ENCODE data around the gene LNX1.
"Not testable (repeated sequence)": the region's sequence is repeated elsewhere in the genome, so short reads cannot be mapped to it uniquely, and the experiment has no call there.

The LNX1 gene

DNA sequence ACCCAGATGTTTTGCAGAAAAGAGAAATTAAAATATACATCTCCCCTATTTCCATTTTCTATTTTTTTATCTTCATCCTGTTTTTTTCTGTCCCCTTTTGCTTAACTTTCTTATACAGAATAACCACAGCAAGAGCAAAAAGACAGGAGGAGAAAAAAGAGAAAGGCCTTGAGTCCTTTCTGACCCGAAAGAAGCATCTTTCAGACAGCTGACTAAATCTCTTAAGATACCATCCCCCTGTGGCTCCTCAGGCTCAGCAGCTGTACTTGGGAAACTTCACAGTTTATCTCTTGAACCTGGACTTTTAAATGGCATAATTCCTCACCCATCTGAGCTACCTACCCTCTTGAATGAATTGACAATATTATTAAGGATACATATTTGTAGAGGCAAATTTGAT, 113.7 kb downstream of the LNX1 start:
- peaks cover 18% of the 10 kb centered on the region for H3K27me3 Mint-ChIP-seq
- peaks cover 3% of the 10 kb centered on the region for H3K4me1 Mint-ChIP-seq (ENCODE audit: low read depth)
- H3K27ac Mint-ChIP-seq: no peak overlapping the region
- no peaks in the 10 kb centered on the region for H3K36me3 Mint-ChIP-seq (ENCODE audit: low read depth)
- no peak overlapping the region for H3K4me3 Mint-ChIP-seq
- no peak for DNase-seq
- peaks cover 10% of the 10 kb centered on the region for H3K9me3 Mint-ChIP-seq

- DNase-seq: no peak
- Mint-ChIP-seq H3K4me1 (ENCODE audit: low read depth) (peaks cover 3% of the 10 kb centered on the region), H3K36me3 (ENCODE audit: low read depth) (no peaks in the 10 kb centered on the region), H3K4me3 (no peak overlapping the region), H3K9me3 (peaks cover 11% of the 10 kb centered on the region), H3K27ac (no peak overlapping the region), H3K27me3 (peaks cover 14% of the 10 kb centered on the region)
Observed at GRCh38 chr4:53477038-53477565, 114.2 kb downstream of the LNX1 start.

- Mint-ChIP-seq H3K27ac (no peak overlapping the region), H3K9me3 (peaks cover 11% of the 10 kb centered on the region), H3K36me3 (ENCODE audit: low read depth) (no peaks in the 10 kb centered on the region), H3K4me3 (no peak overlapping the region), H3K4me1 (ENCODE audit: low read depth) (peaks cover 3% of the 10 kb centered on the region), H3K27me3 (peaks cover 7% of the 10 kb centered on the region)
- DNase-seq: no peak
Observed at GRCh38 chr4:53476232-53477037, 114.9 kb downstream of the LNX1 start.

DNA sequence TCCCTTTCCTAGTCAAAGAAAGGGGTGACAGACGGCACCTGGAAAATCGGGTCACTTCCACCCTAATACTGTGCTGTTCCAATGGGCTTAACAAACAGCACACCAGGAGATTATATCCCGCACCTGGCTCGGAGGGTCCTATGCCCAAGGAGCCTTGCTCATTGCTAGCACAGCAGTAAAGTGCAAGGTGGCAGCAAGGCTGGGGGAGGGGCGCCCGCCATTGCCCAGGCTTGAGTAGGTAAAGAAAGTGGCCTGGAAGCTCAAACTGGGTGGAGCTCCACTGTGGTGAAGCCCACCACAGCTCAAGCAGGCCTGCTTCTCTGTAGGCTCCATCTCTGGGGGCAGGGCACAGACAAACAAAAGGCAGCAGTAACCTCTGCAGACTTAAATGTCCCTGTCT, 124.7 kb downstream of the LNX1 start:
- not testable (repeated sequence) for H3K4me1 Mint-ChIP-seq (ENCODE audit: low read depth); H3K27me3 Mint-ChIP-seq; H3K4me3 Mint-ChIP-seq; DNase-seq; H3K27ac Mint-ChIP-seq
- Mint-ChIP-seq H3K9me3 (peaks cover 21% of the 10 kb centered on the region), H3K36me3 (ENCODE audit: low read depth) (peaks cover 20% of the 10 kb centered on the region)

DNA sequence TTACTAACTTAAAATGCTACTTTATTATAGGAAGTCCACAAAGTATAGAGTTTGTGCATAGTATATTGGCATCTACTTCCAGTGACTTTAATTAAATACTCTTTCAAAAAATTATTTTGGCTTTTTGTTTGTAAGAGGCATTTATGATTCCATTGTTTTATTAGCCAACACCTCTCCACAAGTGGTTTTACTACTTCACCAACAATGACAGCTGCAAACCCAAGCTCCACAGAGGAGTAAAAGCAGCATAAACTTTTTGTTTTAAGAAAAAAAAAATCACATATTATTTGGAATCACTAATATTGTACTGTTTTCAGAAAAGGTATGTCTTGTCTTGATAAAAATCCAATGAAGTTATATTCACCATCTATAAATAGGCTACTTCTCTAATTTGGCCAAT, 125.4 kb downstream of the LNX1 start:
- DNase-seq: no peak
- peaks cover 21% of the 10 kb centered on the region for H3K9me3 Mint-ChIP-seq
- no peaks in the 10 kb centered on the region for H3K4me1 Mint-ChIP-seq (ENCODE audit: low read depth)
- peaks cover 26% of the 10 kb centered on the region for H3K36me3 Mint-ChIP-seq (ENCODE audit: low read depth)
- H3K4me3 Mint-ChIP-seq: no peak overlapping the region
- no peak overlapping the region for H3K27ac Mint-ChIP-seq
- no peaks in the 10 kb centered on the region for H3K27me3 Mint-ChIP-seq

DNA sequence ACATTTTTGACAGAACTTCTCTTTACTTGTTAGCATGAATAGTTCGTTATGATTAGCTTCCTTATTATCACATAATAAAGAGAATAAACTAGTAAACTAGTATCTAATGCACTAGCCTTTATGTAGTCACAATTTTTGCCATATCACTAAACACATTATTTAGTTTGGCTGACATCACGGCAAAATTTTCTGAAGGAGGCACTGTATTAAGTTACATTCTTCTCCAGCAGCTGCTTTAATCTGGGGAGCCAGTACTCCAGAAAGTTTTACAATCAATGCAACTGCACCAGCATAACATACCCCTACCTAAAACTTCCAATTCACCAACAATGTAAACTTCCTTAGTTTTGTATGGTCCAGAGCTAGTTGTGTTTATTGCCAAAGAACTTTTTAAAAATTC, 126.0 kb downstream of the LNX1 start:
- no peak for DNase-seq
- Mint-ChIP-seq H3K4me1 (ENCODE audit: low read depth) (no peaks in the 10 kb centered on the region), H3K9me3 (peaks cover 21% of the 10 kb centered on the region), H3K4me3 (no peak overlapping the region), H3K27me3 (no peaks in the 10 kb centered on the region), H3K36me3 (ENCODE audit: low read depth) (peaks cover 33% of the 10 kb centered on the region), H3K27ac (no peak overlapping the region)

DNA sequence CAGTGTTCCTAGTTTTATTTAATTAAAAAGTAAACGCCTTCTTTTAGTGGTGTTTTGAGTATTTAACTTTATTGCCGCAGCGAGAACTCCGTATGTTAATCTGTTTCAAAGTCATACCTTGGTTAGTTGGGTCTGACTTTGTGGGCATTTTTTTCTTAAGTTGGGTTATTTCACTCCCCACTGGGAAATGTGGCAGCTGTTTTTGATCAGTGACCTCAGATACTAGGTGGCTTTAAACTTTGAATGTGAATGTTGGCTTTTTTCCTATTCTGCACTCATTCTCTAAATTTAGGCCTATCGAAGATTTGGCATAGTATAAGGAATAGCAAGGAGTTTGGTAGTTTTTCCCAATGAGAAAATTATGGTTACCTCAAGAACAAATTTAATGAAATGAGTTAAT, 127.9 kb downstream of the LNX1 start:
- no peaks in the 10 kb centered on the region for H3K27me3 Mint-ChIP-seq

DNA sequence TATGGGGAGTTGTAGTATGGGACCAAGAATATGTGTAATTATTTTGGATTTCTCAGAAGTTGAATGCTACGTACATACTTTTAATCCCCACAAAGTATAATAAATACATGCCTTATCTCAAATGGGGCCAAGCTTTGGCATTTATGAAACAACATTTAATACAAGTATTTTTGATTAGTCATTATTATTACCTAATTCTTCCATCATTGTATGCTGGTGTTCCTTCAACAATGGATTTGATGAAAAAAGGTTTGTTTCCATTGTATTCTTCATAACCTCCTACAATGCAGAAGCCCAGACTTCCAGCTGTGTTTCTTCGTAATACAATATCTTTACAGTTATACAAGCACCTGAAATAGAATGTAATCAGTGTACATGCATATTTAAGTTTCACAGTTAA, 130.0 kb downstream of the LNX1 start:
- no peak for DNase-seq
- Mint-ChIP-seq H3K27me3 (no peaks in the 10 kb centered on the region), H3K9me3 (peaks cover under 1% of the 10 kb centered on the region), H3K27ac (no peak overlapping the region), H3K36me3 (ENCODE audit: low read depth) (peaks cover 70% of the 10 kb centered on the region), H3K4me1 (ENCODE audit: low read depth) (no peaks in the 10 kb centered on the region), H3K4me3 (no peak overlapping the region)

More for the DNA sequence above, 127.9 kb downstream of the LNX1 start:
- peaks cover 14% of the 10 kb centered on the region for H3K9me3 Mint-ChIP-seq
- DNase-seq: no peak
- no peaks in the 10 kb centered on the region for H3K4me1 Mint-ChIP-seq (ENCODE audit: low read depth)
- H3K27ac Mint-ChIP-seq: no peak overlapping the region
- peaks cover 51% of the 10 kb centered on the region for H3K36me3 Mint-ChIP-seq (ENCODE audit: low read depth)
- no peak overlapping the region for H3K4me3 Mint-ChIP-seq

DNA sequence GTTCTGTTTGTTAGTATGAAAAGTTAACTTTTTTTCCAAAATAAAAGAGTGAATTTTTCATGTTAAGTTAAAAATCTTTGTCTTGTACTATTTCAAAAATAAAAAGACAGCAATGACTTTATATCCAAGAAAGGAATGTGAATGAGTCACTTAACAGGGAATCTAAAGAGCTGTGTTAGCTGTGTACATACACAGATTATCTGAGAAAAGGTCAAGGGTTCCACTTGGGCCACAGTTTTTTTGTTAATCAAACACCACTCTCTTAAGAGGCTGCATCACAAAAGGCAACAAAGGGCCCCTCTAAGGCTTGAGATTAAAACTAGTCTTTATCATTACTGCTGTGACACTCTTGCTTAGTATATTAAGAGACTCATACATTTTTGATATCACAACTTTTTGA, 131.7 kb downstream of the LNX1 start:
- H3K9me3 Mint-ChIP-seq: no peaks in the 10 kb centered on the region
- no peak overlapping the region for H3K27ac Mint-ChIP-seq
- H3K27me3 Mint-ChIP-seq: no peaks in the 10 kb centered on the region
- H3K4me3 Mint-ChIP-seq: no peak overlapping the region
- no peak for DNase-seq
- H3K4me1 Mint-ChIP-seq (ENCODE audit: low read depth): no peaks in the 10 kb centered on the region
- peaks cover 87% of the 10 kb centered on the region for H3K36me3 Mint-ChIP-seq (ENCODE audit: low read depth)

GRCh38 chr4:53456178-53456577, 135.1 kb downstream of the LNX1 start:
- H3K27me3 Mint-ChIP-seq: no peaks in the 10 kb centered on the region
- H3K4me1 Mint-ChIP-seq (ENCODE audit: low read depth): peaks cover under 1% of the 10 kb centered on the region
- no peak overlapping the region for H3K27ac Mint-ChIP-seq
- DNase-seq: no peak
- H3K9me3 Mint-ChIP-seq: no peaks in the 10 kb centered on the region
- H3K4me3 Mint-ChIP-seq: no peak overlapping the region
- H3K36me3 Mint-ChIP-seq (ENCODE audit: low read depth): peaks cover 96% of the 10 kb centered on the region

DNA sequence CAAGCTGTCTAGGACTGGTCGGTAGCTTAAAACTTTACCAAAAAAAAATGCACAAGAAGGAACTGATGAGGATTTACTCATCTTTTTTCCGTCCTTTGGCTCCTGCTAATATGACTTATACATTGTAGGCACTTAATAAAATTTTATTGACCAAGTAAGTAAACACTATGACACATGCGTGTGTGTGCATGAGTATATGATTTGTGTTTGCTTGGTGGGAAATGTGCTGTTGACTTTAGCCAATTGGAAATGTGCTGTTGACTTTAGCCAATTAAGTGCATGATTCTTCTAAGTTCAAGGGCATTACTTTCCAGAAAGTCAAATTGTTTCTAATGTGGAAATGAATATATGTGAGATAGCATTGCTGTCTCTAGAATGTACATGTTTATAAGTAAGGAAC, 135.5 kb downstream of the LNX1 start:
- Mint-ChIP-seq H3K27ac (no peak overlapping the region), H3K4me1 (ENCODE audit: low read depth) (peaks cover 3% of the 10 kb centered on the region), H3K9me3 (no peaks in the 10 kb centered on the region), H3K4me3 (no peak overlapping the region), H3K36me3 (ENCODE audit: low read depth) (peaks cover 96% of the 10 kb centered on the region), H3K27me3 (no peaks in the 10 kb centered on the region)
- no peak for DNase-seq

- Mint-ChIP-seq H3K4me3 (no peak overlapping the region), H3K27me3 (no peaks in the 10 kb centered on the region), H3K9me3 (no peaks in the 10 kb centered on the region), H3K36me3 (ENCODE audit: low read depth) (peaks cover 94% of the 10 kb centered on the region), H3K27ac (no peak overlapping the region), H3K4me1 (ENCODE audit: low read depth) (peaks cover 11% of the 10 kb centered on the region)
- DNase-seq: no peak
Observed at GRCh38 chr4:53453385-53453784, 137.9 kb downstream of the LNX1 start.

GRCh38 chr4:53450773-53451172, 140.5 kb downstream of the LNX1 start:
- H3K36me3 Mint-ChIP-seq (ENCODE audit: low read depth): peaks cover 95% of the 10 kb centered on the region
- no peak overlapping the region for H3K4me3 Mint-ChIP-seq
- H3K27me3 Mint-ChIP-seq: no peaks in the 10 kb centered on the region
- H3K4me1 Mint-ChIP-seq (ENCODE audit: low read depth): peaks cover 12% of the 10 kb centered on the region
- no peaks in the 10 kb centered on the region for H3K9me3 Mint-ChIP-seq
- peak overlapping the region; percentile 35 for H3K27ac Mint-ChIP-seq
- no peak for DNase-seq

DNA sequence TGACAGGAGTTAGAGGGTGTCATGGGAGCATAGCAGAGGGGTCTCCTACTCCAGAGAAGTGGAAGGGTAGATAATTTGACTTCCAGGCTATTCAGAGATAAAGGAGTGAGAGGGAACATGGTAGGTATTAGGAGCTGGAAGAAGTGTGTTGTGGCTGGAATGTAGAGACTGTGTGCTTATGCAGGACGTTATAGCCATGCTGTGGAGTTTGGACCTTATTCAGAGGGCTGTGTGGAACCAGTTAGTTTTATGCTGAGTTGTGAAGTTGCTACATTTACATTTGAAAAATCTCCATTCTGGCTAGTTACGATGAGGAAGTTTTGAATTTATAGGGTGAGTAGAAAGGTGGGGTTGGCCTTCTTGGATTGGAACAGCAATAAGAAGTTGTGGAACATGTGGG, 146.3 kb downstream of the LNX1 start:
- peaks cover 14% of the 10 kb centered on the region for H3K4me1 Mint-ChIP-seq (ENCODE audit: low read depth)
- H3K27me3 Mint-ChIP-seq: no peaks in the 10 kb centered on the region
- no peak overlapping the region for H3K4me3 Mint-ChIP-seq
- H3K36me3 Mint-ChIP-seq (ENCODE audit: low read depth): peaks cover 92% of the 10 kb centered on the region
- H3K9me3 Mint-ChIP-seq: no peaks in the 10 kb centered on the region
- DNase-seq: no peak
- H3K27ac Mint-ChIP-seq: peak overlapping the region; percentile 0

GRCh38 chr4:53441564-53441963, 149.7 kb downstream of the LNX1 start:
- H3K4me1 Mint-ChIP-seq (ENCODE audit: low read depth): peaks cover 23% of the 10 kb centered on the region
- no peaks in the 10 kb centered on the region for H3K9me3 Mint-ChIP-seq
- no peak overlapping the region for H3K27ac Mint-ChIP-seq

More at GRCh38 chr4:53441564-53441963, 149.7 kb downstream of the LNX1 start:
- Mint-ChIP-seq H3K36me3 (ENCODE audit: low read depth) (peaks cover 87% of the 10 kb centered on the region), H3K27me3 (no peaks in the 10 kb centered on the region), H3K4me3 (no peak overlapping the region)
- no peak for DNase-seq

Measured in activated T-cell treated with anti-CD3 and anti-CD28 coated beads, Interleukin-2, amount 50 U/mL, for 24 hours (primary cell).